Measurements from ENCODE around the gene MUC5AC.

MUC5AC gene

GRCh38 chr11:1222491-1223345, 65.0 kb downstream of the MUC5AC start, which contains the start of gene MUC5B:
MUC5B (plus strand) TSS chr11:1223066; CDS start chr11:1223124, 58 bp downstream.
- H3K27me3 ChIP-seq: peaks cover 42% of the 10 kb centered on the region

DNA sequence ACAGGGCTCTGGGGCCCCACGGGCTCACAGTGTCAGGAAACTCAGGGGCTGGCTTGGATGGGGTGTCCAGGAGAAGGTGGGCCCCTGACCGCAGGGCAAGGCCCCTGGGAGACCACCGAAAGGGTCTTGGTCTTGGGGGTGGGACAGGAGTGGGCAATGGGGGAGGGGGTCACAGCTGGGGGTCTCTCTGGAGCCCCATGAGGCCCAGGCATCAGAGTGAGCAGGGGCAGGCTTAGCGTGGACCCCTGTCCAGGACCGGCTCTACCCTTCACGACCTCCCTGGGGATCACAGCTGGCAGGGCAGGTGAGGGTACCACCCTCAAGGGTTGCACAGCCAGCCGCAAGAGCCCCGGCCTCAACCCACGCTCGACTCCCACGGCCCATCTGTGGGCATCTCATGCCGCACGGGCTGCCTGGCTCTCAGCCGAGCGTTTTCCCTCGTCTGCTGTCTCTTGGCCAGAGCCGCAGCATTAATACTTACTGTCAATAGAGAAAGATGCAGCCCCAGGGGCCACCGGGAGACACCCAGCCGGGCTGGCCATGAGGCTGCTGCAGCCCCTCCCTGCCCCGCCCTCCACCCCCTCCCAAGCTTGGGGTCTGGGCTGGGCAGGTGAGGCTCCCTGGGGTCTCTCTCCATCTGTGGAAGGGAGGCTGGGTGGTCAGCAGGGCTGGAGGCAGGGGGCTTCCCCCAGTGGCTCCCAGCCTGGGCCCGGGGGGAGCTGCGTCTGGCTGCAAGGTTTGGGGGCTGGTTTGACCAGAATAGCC, 65.8 kb downstream of the MUC5AC start:
- Histone ChIP-seq H3K4me1 (ENCODE audit: control insufficient read depth in 1 of 2, insufficient read depth in 1 of 2, low read depth in 1 of 2, low read length in 1 of 2) (no peaks in the 10 kb centered on the region), H3K27ac (no peak overlapping the region), H3K36me3 (no peaks in the 10 kb centered on the region), H3K27me3 (peaks cover 42% of the 10 kb centered on the region), H3K4me3 (ENCODE audit: low read depth in 1 of 2, low read length in 1 of 2) (no peak overlapping the region), H3K9me3 (no peaks in the 10 kb centered on the region)
- TF ChIP-seq CTCF (IDR thresholded peaks at IDR 0.05): no peak

More at GRCh38 chr11:1222491-1223345, 65.0 kb downstream of the MUC5AC start, which contains the start of gene MUC5B:
- no peak within 1 kb of the TSS for H3K27ac ChIP-seq
- no peaks in the 10 kb centered on the region for H3K36me3 ChIP-seq
- no peak for TF ChIP-seq CTCF (IDR thresholded peaks at IDR 0.05)
- H3K4me1 ChIP-seq (ENCODE audit: control insufficient read depth in 1 of 2, insufficient read depth in 1 of 2, low read depth in 1 of 2, low read length in 1 of 2): no peaks in the 10 kb centered on the region
- no peaks in the 10 kb centered on the region for H3K9me3 ChIP-seq
- H3K4me3 ChIP-seq (ENCODE audit: low read depth in 1 of 2, low read length in 1 of 2): no peak within 1 kb of the TSS

- Histone ChIP-seq H3K4me3 (ENCODE audit: low read depth in 1 of 2, low read length in 1 of 2) (no peak overlapping the region), H3K27me3 (peaks cover 42% of the 10 kb centered on the region), H3K27ac (no peak overlapping the region), H3K9me3 (no peaks in the 10 kb centered on the region), H3K36me3 (no peaks in the 10 kb centered on the region), H3K4me1 (ENCODE audit: control insufficient read depth in 1 of 2, insufficient read depth in 1 of 2, low read depth in 1 of 2, low read length in 1 of 2) (no peaks in the 10 kb centered on the region)
- no peak for TF ChIP-seq CTCF (IDR thresholded peaks at IDR 0.05)
These were observed 66.3 kb downstream of the MUC5AC start for GRCh38 chr11:1224111-1224490.

DNA sequence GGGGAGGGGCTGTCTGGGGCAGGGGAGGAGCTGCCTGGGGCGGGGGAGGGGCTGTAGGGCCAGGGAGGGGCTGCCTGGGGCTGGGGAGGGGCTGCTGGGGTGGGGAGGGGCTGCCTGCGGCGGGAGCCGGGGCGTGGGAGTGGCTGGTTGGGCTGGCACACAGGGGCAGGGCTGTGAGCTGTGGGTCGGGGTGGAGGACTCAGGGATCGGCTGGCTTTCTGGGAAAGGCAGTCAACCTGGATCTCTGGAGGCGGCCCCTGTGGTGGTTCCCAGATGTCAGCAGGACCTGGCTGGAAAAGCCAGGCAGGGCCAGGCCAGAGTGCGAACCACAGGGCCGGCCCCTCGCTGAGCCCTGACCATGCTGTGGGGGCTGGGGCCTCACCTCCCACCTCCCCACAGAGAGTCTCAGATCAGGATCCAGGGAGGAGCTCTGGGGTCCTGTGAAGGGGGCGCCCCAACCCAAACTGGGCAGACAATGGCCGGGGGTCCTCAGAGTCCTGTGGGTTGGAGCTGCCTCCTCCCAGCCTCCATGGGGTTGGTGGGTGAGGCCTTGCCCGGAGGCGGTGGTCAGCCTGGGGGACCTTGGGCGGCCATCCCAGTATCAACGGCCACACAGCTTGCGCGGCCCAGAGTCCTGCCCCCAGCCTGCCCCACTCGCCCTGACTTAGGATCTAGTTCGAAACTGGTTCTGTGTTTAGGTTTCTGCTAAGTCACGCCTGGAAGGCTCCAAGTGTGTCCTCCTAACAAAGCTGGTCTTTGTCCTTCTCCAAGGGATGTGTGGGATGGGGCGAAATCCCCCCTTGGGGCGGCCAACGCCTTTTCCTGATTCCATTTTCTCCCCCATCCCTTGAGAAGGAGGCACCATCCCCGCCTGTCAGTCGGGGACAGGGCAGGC, 67.0 kb downstream of the MUC5AC start:
- Histone ChIP-seq H3K27me3 (peaks cover 37% of the 10 kb centered on the region), H3K9me3 (no peaks in the 10 kb centered on the region), H3K27ac (no peak overlapping the region), H3K4me1 (ENCODE audit: control insufficient read depth in 1 of 2, insufficient read depth in 1 of 2, low read depth in 1 of 2, low read length in 1 of 2) (no peaks in the 10 kb centered on the region), H3K36me3 (no peaks in the 10 kb centered on the region), H3K4me3 (ENCODE audit: low read depth in 1 of 2, low read length in 1 of 2) (no peak overlapping the region)
- TF ChIP-seq CTCF (IDR thresholded peaks at IDR 0.05): no peak
